Urothelium cell line (cell line): ENCODE measurements around the gene FAM81B.

Source experiments
- DNase-seq: peaks from one replicate; pipeline ENCODE4 v3.0.0; 2011; ENCODE audit warnings: low spot score, mixed read lengths
- FAIRE-seq: peaks from 2 replicates; lab custom pipeline; 2011; peaks lifted over from hg19 to GRCh38; lab: Jason Lieb, UNC

The FAM81B gene

GRCh38 chr5:95398989-95399388, 7.8 kb downstream of the FAM81B start:
- FAIRE-seq: no peak

GRCh38 chr5:95401626-95402025, 10.5 kb downstream of the FAM81B start:
- FAIRE-seq (no peak), DNase-seq (no peak)

More at GRCh38 chr5:95398989-95399388, 7.8 kb downstream of the FAM81B start:
- DNase-seq: no peak

GRCh38 chr5:95403996-95404395, 12.8 kb downstream of the FAM81B start:
- DNase-seq (peak; percentile 25), FAIRE-seq (no peak)

GRCh38 chr5:95406426-95407090, 15.4 kb downstream of the FAM81B start:
- FAIRE-seq: no peak
- peak; percentile 23 for DNase-seq

- DNase-seq (no peak), FAIRE-seq (no peak)
Observed at GRCh38 chr5:95410279-95410678, 19.1 kb downstream of the FAM81B start.

GRCh38 chr5:95411474-95411873, 20.3 kb downstream of the FAM81B start:
- no peak for DNase-seq
- no peak for FAIRE-seq

GRCh38 chr5:95414451-95414850, 23.3 kb downstream of the FAM81B start:
- FAIRE-seq (no peak), DNase-seq (no peak)

GRCh38 chr5:95417971-95418370, 26.8 kb downstream of the FAM81B start:
- FAIRE-seq (peak; percentile 92), DNase-seq (peak; percentile 48)

- no peak for DNase-seq
- no peak for FAIRE-seq
Observed at GRCh38 chr5:95422838-95423237, 31.7 kb downstream of the FAM81B start.

GRCh38 chr5:95424016-95424415, 32.9 kb downstream of the FAM81B start:
- FAIRE-seq: no peak
- DNase-seq: no peak

- DNase-seq (no peak), FAIRE-seq (no peak)
Observed at GRCh38 chr5:95424526-95424925, 33.4 kb downstream of the FAM81B start.

- FAIRE-seq (no peak), DNase-seq (no peak)
Observed at GRCh38 chr5:95426227-95426626, 35.1 kb downstream of the FAM81B start.

GRCh38 chr5:95432779-95433178, 41.6 kb downstream of the FAM81B start:
- DNase-seq: no peak
- no peak for FAIRE-seq

- FAIRE-seq (no peak), DNase-seq (no peak)
Observed at GRCh38 chr5:95439801-95440493, 48.8 kb downstream of the FAM81B start.

GRCh38 chr5:95440825-95441224, 49.7 kb downstream of the FAM81B start:
- no peak for DNase-seq
- no peak for FAIRE-seq

- FAIRE-seq: no peak
- DNase-seq: no peak
Observed at GRCh38 chr5:95441636-95442035, 50.5 kb downstream of the FAM81B start.

GRCh38 chr5:95445442-95445841, 54.3 kb downstream of the FAM81B start:
- DNase-seq (no peak), FAIRE-seq (no peak)

- no peak for FAIRE-seq
Observed at GRCh38 chr5:95445995-95446394, 54.8 kb downstream of the FAM81B start.

GRCh38 chr5:95446560-95447221, 55.5 kb downstream of the FAM81B start:
- no peak for FAIRE-seq
- DNase-seq: no peak

More at GRCh38 chr5:95445995-95446394, 54.8 kb downstream of the FAM81B start:
- peak; percentile 42 for DNase-seq

GRCh38 chr5:95447961-95448360, 56.8 kb downstream of the FAM81B start:
- DNase-seq (no peak), FAIRE-seq (no peak)

GRCh38 chr5:95448789-95449188, 57.6 kb downstream of the FAM81B start:
- FAIRE-seq (no peak), DNase-seq (no peak)

- DNase-seq: no peak
- no peak for FAIRE-seq
Observed at GRCh38 chr5:95449460-95449859, 58.3 kb downstream of the FAM81B start.
